ENCODE measurements around the gene RAB40C. TPM values are rescaled to one million over a fixed set of nuclear protein-coding genes. Genes with fewer than 3 reads are reported as not detected.

Gene RAB40C
- total RNA-seq, 1 donor from 2014 or later: 20.0 TPM

DNA sequence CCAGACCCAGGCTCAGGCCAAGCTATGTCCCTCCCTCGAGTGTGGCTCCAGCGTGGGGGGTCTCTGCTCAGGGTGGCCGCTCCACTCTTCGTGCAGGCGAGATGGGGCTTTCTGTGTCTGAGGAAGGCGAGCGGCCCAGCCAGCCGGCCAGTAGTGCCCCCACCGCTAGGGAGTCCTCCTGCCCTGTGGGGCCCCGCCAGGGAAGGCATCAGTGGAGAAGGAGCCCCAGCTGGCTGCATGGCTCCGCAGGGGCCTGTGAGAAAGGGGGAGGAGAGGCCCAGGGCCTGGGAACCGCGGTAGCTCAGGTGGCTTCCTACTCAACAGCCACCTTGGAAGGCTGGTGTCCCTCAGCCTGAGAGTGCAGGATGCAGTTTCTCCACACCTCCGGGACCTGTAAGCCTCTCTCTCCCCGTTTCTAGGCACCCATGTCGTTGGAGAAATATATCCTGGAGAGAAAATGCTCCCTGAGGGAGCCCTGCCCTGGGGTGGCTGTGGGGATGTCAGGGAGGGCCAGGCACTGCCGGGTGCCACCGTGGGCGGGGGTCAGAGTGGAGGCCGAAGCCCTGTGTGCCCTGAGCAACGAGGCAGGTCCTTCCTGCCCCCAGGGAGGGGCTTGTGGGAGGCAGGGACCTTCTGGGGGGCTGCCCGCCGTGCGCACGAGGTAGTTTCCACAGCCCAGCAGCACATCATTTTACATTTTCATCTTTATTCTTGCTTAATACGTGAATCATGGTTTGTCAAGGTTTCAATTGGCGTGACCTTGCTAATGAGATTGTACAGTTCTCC lies 16.8 kb upstream of the RAB40C start:
- H3K9me3 Mint-ChIP-seq (ENCODE audit: unreplicated experiment): no peaks in the 10 kb centered on the region
- H3K36me3 Mint-ChIP-seq (ENCODE audit: unreplicated experiment): peaks cover 2% of the 10 kb centered on the region
- no peaks in the 10 kb centered on the region for H3K27me3 Mint-ChIP-seq (ENCODE audit: unreplicated experiment)
- no peak overlapping the region for H3K27ac Mint-ChIP-seq (ENCODE audit: unreplicated experiment)
- no peak overlapping the region for H3K4me3 Mint-ChIP-seq (ENCODE audit: unreplicated experiment)
- H3K4me1 Mint-ChIP-seq (ENCODE audit: unreplicated experiment): peaks cover 22% of the 10 kb centered on the region
- no peak for TF ChIP-seq CTCF (IDR thresholded peaks at IDR 0.05)
- no peak for DNase-seq (ENCODE audit: extremely low spot score, unreplicated experiment)

- Mint-ChIP-seq H3K27me3 (ENCODE audit: unreplicated experiment) (no peaks in the 10 kb centered on the region), H3K4me1 (ENCODE audit: unreplicated experiment) (peaks cover 18% of the 10 kb centered on the region), H3K36me3 (ENCODE audit: unreplicated experiment) (peaks cover 2% of the 10 kb centered on the region), H3K27ac (ENCODE audit: unreplicated experiment) (no peak overlapping the region), H3K4me3 (ENCODE audit: unreplicated experiment) (no peak overlapping the region), H3K9me3 (ENCODE audit: unreplicated experiment) (no peaks in the 10 kb centered on the region)
- DNase-seq (ENCODE audit: extremely low spot score, unreplicated experiment): no peak
- TF ChIP-seq CTCF (IDR thresholded peaks at IDR 0.05): no peak
Observed at GRCh38 chr16:574021-574760, 15.7 kb upstream of the RAB40C start.

- H3K4me1 Mint-ChIP-seq (ENCODE audit: unreplicated experiment): peaks cover 15% of the 10 kb centered on the region
- TF ChIP-seq CTCF (IDR thresholded peaks at IDR 0.05): no peak
- H3K36me3 Mint-ChIP-seq (ENCODE audit: unreplicated experiment): peaks cover 2% of the 10 kb centered on the region
- no peak for DNase-seq (ENCODE audit: extremely low spot score, unreplicated experiment)
- no peak overlapping the region for H3K27ac Mint-ChIP-seq (ENCODE audit: unreplicated experiment)
- H3K4me3 Mint-ChIP-seq (ENCODE audit: unreplicated experiment): no peak overlapping the region
- no peaks in the 10 kb centered on the region for H3K27me3 Mint-ChIP-seq (ENCODE audit: unreplicated experiment)
- no peaks in the 10 kb centered on the region for H3K9me3 Mint-ChIP-seq (ENCODE audit: unreplicated experiment)
Observed at GRCh38 chr16:575354-576196, 14.3 kb upstream of the RAB40C start.

DNA sequence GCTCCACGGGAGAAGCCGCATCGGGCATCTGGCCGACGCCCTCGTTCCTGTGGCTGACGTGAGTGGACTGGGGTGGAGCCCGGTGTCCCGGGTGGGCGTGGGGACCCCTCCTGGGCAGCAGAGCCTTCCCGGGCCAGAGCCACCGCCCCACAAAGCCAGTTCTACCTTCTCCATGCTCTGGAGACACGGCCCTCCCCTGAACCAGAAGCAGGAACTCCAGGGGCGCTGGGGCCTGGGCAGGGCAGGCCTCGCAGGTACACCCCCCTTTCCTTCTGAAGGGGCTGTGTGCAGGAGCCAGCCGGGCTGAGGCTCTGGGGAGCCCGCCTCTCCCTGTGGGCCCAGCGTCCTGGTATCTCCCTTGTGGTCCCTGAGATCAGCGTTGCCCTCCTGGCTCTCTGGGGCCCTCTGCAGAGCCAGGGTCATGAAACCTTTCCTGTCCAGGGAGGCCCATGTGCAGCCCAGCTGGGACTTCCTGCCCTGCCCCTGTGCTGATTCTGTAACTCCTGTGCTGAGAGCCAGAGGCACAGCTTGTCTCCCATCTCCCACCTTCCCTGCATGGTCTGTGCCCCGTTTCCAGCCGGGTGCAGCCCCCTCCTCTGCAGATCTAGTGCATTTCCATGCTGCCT lies 13.6 kb upstream of the RAB40C start:
- DNase-seq (ENCODE audit: extremely low spot score, unreplicated experiment): no peak
- no peaks in the 10 kb centered on the region for H3K9me3 Mint-ChIP-seq (ENCODE audit: unreplicated experiment)
- no peak for TF ChIP-seq CTCF (IDR thresholded peaks at IDR 0.05)
- peaks cover 9% of the 10 kb centered on the region for H3K4me1 Mint-ChIP-seq (ENCODE audit: unreplicated experiment)
- H3K27ac Mint-ChIP-seq (ENCODE audit: unreplicated experiment): no peak overlapping the region
- H3K27me3 Mint-ChIP-seq (ENCODE audit: unreplicated experiment): no peaks in the 10 kb centered on the region
- no peak overlapping the region for H3K4me3 Mint-ChIP-seq (ENCODE audit: unreplicated experiment)
- H3K36me3 Mint-ChIP-seq (ENCODE audit: unreplicated experiment): peaks cover 2% of the 10 kb centered on the region
